OCI-LY3 (cell line): ENCODE results near the gene CEP131.

Experiments
- H2AFZ ChIP-seq: fragments of 200-600, 300-600 bp; shearing (Covaris generic); 2 replicates; pipeline ENCODE4 v1.6.0; 2014; ENCODE audit warnings: antibody characterized with exemption, low read depth, low read length
- H3K27ac ChIP-seq: fragments of 200-600, 300-600 bp; sonication (generic); 2 replicates; pipeline ENCODE4 v1.5.1; 2014; ENCODE audit warnings: mild to moderate bottlenecking, low read length, moderate library complexity, mixed read lengths
- H3K27me3 ChIP-seq: fragments of 200-600, 300-600 bp; sonication (generic); 2 replicates; pipeline ENCODE4 v1.6.1; 2014; ENCODE audit warnings: low read depth, low read length, mixed read lengths
- H3K36me3 ChIP-seq: fragments of 200-600, 300-600 bp; sonication (generic); replicated peaks from 2 replicates; pipeline ENCODE3; 2014; ENCODE audit warnings: low read depth, low read length, mixed read lengths
- H3K4me1 ChIP-seq: fragments of 300-600, 200-600 bp; sonication (generic); 2 replicates; pipeline ENCODE4 v1.6.1; 2014; ENCODE audit warnings: low read length, mixed read lengths
- H3K4me2 ChIP-seq: fragments of 200-600, 300-600 bp; sonication (generic); 2 replicates; pipeline ENCODE4 v1.6.1; 2014; ENCODE audit warnings: low read length, mixed read lengths
- H3K4me3 ChIP-seq: fragments of 300-600, 200-600 bp; sonication (generic); 2 replicates; pipeline ENCODE4 v1.5.1; 2014; ENCODE audit warnings: antibody characterized with exemption, mild to moderate bottlenecking, low read length, moderate library complexity
- H3K79me2 ChIP-seq: fragments of 300-600, 200-600 bp; shearing (Covaris generic); 2 replicates; pipeline ENCODE4 v1.6.1; 2014; ENCODE audit warnings: mild to moderate bottlenecking, low read length, mixed read lengths
- H3K9ac ChIP-seq: fragments of 300-600, 200-600 bp; shearing (Covaris generic); 2 replicates; pipeline ENCODE4 v1.6.0; 2014; ENCODE audit warnings: mild to moderate bottlenecking, low read length, moderate library complexity
- H3K9me3 ChIP-seq: fragments of 200-600, 300-600 bp; shearing (Covaris generic); 2 replicates; pipeline ENCODE4 v1.6.1; 2014; ENCODE audit warnings: low read length, mixed read lengths; ENCODE audit not compliant: insufficient read depth
- H4K20me1 ChIP-seq: fragments of 200-600, 300-600 bp; sonication (generic); 2 replicates; pipeline ENCODE4 v1.6.1; 2016; ENCODE audit warnings: low read length, mixed read lengths; ENCODE audit not compliant: insufficient read depth
- CTCF ChIP-seq: fragments of 200-600, 300-600 bp; sonication (generic); IDR thresholded peaks from 2 replicates; pipeline ENCODE4 v1.5.1; 2014; ENCODE audit warnings: antibody characterized with exemption, low read length, low read depth
- EZH2phosphoT487 ChIP-seq: fragments of 200-600 bp; shearing (Covaris generic); IDR thresholded peaks from 2 replicates; pipeline ENCODE4 v1.6.1; 2018; ENCODE audit warnings: antibody characterized with exemption, mixed run types, low read depth

The CEP131 gene

GRCh38 chr17:81265576-81265975 lies 42.8 kb upstream of the CEP131 start:
- no peaks in the 10 kb centered on the region for H4K20me1 ChIP-seq
- peaks cover 13% of the 10 kb centered on the region for H3K36me3 ChIP-seq

DNA sequence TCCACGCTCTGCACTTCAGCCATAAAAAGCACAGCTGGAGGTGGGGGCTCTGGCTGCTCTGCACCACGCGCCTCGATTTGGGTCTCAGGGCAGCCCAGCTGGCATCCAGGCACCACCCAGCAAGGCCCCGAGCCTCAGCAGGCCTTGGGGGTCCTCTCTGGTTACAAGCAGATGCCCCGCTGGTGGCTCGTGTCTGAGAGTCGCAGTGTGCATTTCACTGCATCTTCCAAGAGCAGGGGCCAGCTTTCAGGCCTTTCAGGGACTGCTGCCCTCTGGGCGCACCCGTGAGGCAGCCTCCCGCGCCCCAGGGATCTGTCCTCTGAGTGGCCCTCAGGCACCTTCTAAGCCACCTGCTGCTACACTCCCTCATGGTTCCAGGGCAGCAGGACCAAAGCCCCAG lies 41.9 kb upstream of the CEP131 start:
- no peaks in the 10 kb centered on the region for H3K27me3 ChIP-seq
- H3K4me1 ChIP-seq: no peaks in the 10 kb centered on the region
- TF ChIP-seq CTCF (no peak), EZH2phosphoT487 (no peak)
- H3K4me3 ChIP-seq: no peak overlapping the region
- no peak overlapping the region for H2AFZ ChIP-seq
- H3K79me2 ChIP-seq: no peaks in the 10 kb centered on the region
- H3K9me3 ChIP-seq: no peaks in the 10 kb centered on the region
- H3K27ac ChIP-seq: no peak overlapping the region
- peaks cover 13% of the 10 kb centered on the region for H3K36me3 ChIP-seq
- H3K9ac ChIP-seq: no peak overlapping the region
- no peak overlapping the region for H3K4me2 ChIP-seq
- H4K20me1 ChIP-seq: no peaks in the 10 kb centered on the region

More at GRCh38 chr17:81265576-81265975, 42.8 kb upstream of the CEP131 start:
- H3K27ac ChIP-seq: no peak overlapping the region
- H3K27me3 ChIP-seq: no peaks in the 10 kb centered on the region
- H3K4me2 ChIP-seq: no peak overlapping the region
- no peak overlapping the region for H2AFZ ChIP-seq
- no peaks in the 10 kb centered on the region for H3K79me2 ChIP-seq
- no peak overlapping the region for H3K4me3 ChIP-seq
- no peaks in the 10 kb centered on the region for H3K4me1 ChIP-seq
- TF ChIP-seq CTCF (no peak), EZH2phosphoT487 (no peak)
- no peaks in the 10 kb centered on the region for H3K9me3 ChIP-seq
- H3K9ac ChIP-seq: no peak overlapping the region

- Histone ChIP-seq H3K4me1 (no peaks in the 10 kb centered on the region), H3K36me3 (peaks cover 10% of the 10 kb centered on the region), H3K4me2 (no peak overlapping the region), H3K79me2 (no peaks in the 10 kb centered on the region), H3K9ac (no peak overlapping the region), H3K4me3 (no peak overlapping the region), H3K27me3 (no peaks in the 10 kb centered on the region), H3K9me3 (no peaks in the 10 kb centered on the region), H2AFZ (no peak overlapping the region), H4K20me1 (no peaks in the 10 kb centered on the region), H3K27ac (no peak overlapping the region)
- TF ChIP-seq CTCF (no peak), EZH2phosphoT487 (no peak)
Measured at GRCh38 chr17:81263371-81264181, 40.8 kb upstream of the CEP131 start.

GRCh38 chr17:81261582-81262336 lies 39.0 kb upstream of the CEP131 start:
- Histone ChIP-seq H3K4me2 (no peak overlapping the region), H3K36me3 (peaks cover 14% of the 10 kb centered on the region), H3K9me3 (no peaks in the 10 kb centered on the region), H4K20me1 (no peaks in the 10 kb centered on the region), H2AFZ (no peak overlapping the region), H3K4me3 (no peak overlapping the region), H3K79me2 (no peaks in the 10 kb centered on the region), H3K27me3 (no peaks in the 10 kb centered on the region), H3K27ac (no peak overlapping the region), H3K4me1 (no peaks in the 10 kb centered on the region), H3K9ac (no peak overlapping the region)
- TF ChIP-seq CTCF (no peak), EZH2phosphoT487 (no peak)
